GM12891 (cell line): ENCODE measurements around the gene FAM186B.

ENCODE experiments used
- POLR2A ChIP-seq: IDR thresholded peaks from 2 replicates; pipeline ENCODE4 v1.6.1; 2011; ENCODE audit warnings: low read depth, low read length, control low read depth
- POLR2AphosphoS5 ChIP-seq: IDR thresholded peaks from 2 replicates; pipeline ENCODE4 v1.6.1; 2011; ENCODE audit warnings: low read depth, low read length, control low read depth
- TAF1 ChIP-seq: IDR thresholded peaks from 2 replicates; pipeline ENCODE4 v1.6.1; 2011; ENCODE audit warnings: low read depth, low read length, control low read depth

GRCh38 chr12:49621651-49622500 lies 16.4 kb upstream of the FAM186B start:
- TF ChIP-seq POLR2A (no peak), TAF1 (no peak), POLR2AphosphoS5 (no peak)
